Keratinocyte (primary cell): ENCODE data around the gene GPR139. TPM values are rescaled to one million over a fixed set of nuclear protein-coding genes. Genes with fewer than 3 reads are reported as not detected.

Source experiments
- DNase-seq: peaks from one replicate; pipeline ENCODE4 v3.0.0-alpha.2; 2011; ENCODE audit warnings: low read depth, missing footprints, low spot score
- FAIRE-seq: peaks from 2 replicates; lab custom pipeline; 2011; peaks lifted over from hg19 to GRCh38; lab: Jason Lieb, UNC
- H2AFZ ChIP-seq: 2 replicates; pipeline ENCODE4 v1.6.0; 2012; ENCODE audit warnings: low read length, control low read depth, inconsistent platforms; ENCODE audit not compliant: control insufficient read depth
- H3K27ac ChIP-seq: 2 replicates; pipeline ENCODE4 v1.5.1; 2011; ENCODE audit warnings: low read length; ENCODE audit not compliant: control insufficient read depth, insufficient read depth
- H3K27me3 ChIP-seq: 3 replicates; pipeline ENCODE4 v1.6.0; 2011; ENCODE audit warnings: low read length; ENCODE audit not compliant: control insufficient read depth, insufficient read depth; ENCODE audit errors: extremely low read depth
- H3K36me3 ChIP-seq, 2 experiments: 2 replicates in 1 of 2; 3 replicates in 1 of 2; pipeline ENCODE4 v1.5.1; 2011; ENCODE audit warnings: low read length in 2 of 2, mild to moderate bottlenecking in 1 of 2; ENCODE audit not compliant: control insufficient read depth in 2 of 2, insufficient read depth in 2 of 2; ENCODE audit errors: extremely low read depth in 1 of 2
- H3K4me1 ChIP-seq: 3 replicates; pipeline ENCODE4 v1.5.1; 2011; ENCODE audit warnings: low read length; ENCODE audit not compliant: control insufficient read depth, insufficient read depth; ENCODE audit errors: extremely low read depth
- H3K4me2 ChIP-seq: 3 replicates; pipeline ENCODE4 v1.6.0; 2011; ENCODE audit warnings: low read depth, low read length; ENCODE audit not compliant: control insufficient read depth, insufficient read depth; ENCODE audit errors: extremely low read depth
- H3K4me3 ChIP-seq, 3 experiments: fragments of 200-600 bp in 1 of 3; sonication (generic) in 1 of 3; 2 replicates in 2 of 3; 3 replicates in 1 of 3; pipeline ENCODE4 v1.5.1; 2011 to 2016; ENCODE audit warnings: low read length in 3 of 3, mild to moderate bottlenecking in 3 of 3, control low read depth in 2 of 3, inconsistent platforms in 1 of 3, low read depth in 1 of 3, mixed read lengths in 1 of 3, mixed run types in 1 of 3, moderate library complexity in 1 of 3; ENCODE audit not compliant: control insufficient read depth in 2 of 3, insufficient read depth in 2 of 3; ENCODE audit errors: extremely low read depth in 1 of 3
- H3K79me2 ChIP-seq: 2 replicates; pipeline ENCODE4 v1.6.0; 2012; ENCODE audit warnings: low read length; ENCODE audit not compliant: control insufficient read depth, insufficient read depth
- H3K9ac ChIP-seq: 3 replicates; pipeline ENCODE4 v1.6.0; 2011; ENCODE audit warnings: low read length; ENCODE audit not compliant: control insufficient read depth, insufficient read depth; ENCODE audit errors: extremely low read depth
- H3K9me1 ChIP-seq: 3 replicates; pipeline ENCODE4 v1.6.0; 2011; ENCODE audit warnings: low read length; ENCODE audit not compliant: control insufficient read depth, insufficient read depth; ENCODE audit errors: extremely low read depth
- H3K9me3 ChIP-seq: 2 replicates; pipeline ENCODE4 v1.5.1; 2012; ENCODE audit warnings: low read depth, low read length; ENCODE audit not compliant: control insufficient read depth
- H4K20me1 ChIP-seq: 3 replicates; pipeline ENCODE4 v1.6.0; 2011; ENCODE audit warnings: low read length; ENCODE audit not compliant: control insufficient read depth, insufficient read depth; ENCODE audit errors: extremely low read depth
- CTCF ChIP-seq, 3 experiments: IDR thresholded peaks in 1 of 3; conservative IDR thresholded peaks in 1 of 3; optimal IDR thresholded peaks in 1 of 3; 2 replicates in 2 of 3; 3 replicates in 1 of 3; pipeline versions ENCODE3 to v1.5.1; 2011; ENCODE audit warnings: low read length in 3 of 3, mild to moderate bottlenecking in 3 of 3, moderate library complexity in 2 of 3, control low read depth in 1 of 3, inconsistent platforms in 1 of 3; ENCODE audit not compliant: insufficient read depth in 2 of 3; ENCODE audit errors: extremely low read depth in 1 of 3
- EZH2 ChIP-seq: IDR thresholded peaks from one replicate; pipeline ENCODE4 v1.6.1; 2012; ENCODE audit warnings: inconsistent platforms, mild to moderate bottlenecking, low read length, moderate library complexity
- dilution Hi-C: fragments of 300-500 bp; cut with MboI; formaldehyde crosslinking; loops from one replicate; pipeline ENCODE4 v1.7.0; 2020; ENCODE audit warnings: low sequenced_read_pairs; ENCODE audit not compliant: extremely low pct_ligation_motif_present
- polyA plus RNA-seq, 5 experiments: library from polyadenylated mRNA; depleted of rRNA in 3 of 5; stranded (reverse) in 3 of 5; stranded (forward) in 1 of 5; unstranded in 1 of 5; fragments of >200 nt; gene quantifications; 1 replicate in 1 of 5; 2 replicates in 3 of 5; 3 replicates in 1 of 5; pipeline versions ENCODE4 v1.2.1 to v1.2.3, GENCODE V29; 2011 to 2012; ENCODE audit warnings: missing spikeins in 2 of 5, low read depth in 1 of 5, low replicate concordance in 1 of 5

The GPR139 gene
- polyA plus RNA-seq, 1 donor (not counting 4 experiments of a cell fraction or from before 2014, with no cell fraction given) = not detected

- H3K27me3 ChIP-seq = no peaks in the 10 kb centered on the region
- H3K9me1 ChIP-seq = no peaks in the 10 kb centered on the region
- dilution Hi-C loops = no loop called here
- no peaks in the 10 kb centered on the region for H3K4me1 ChIP-seq
- DNase-seq (no peak), FAIRE-seq (no peak)
- H3K27ac ChIP-seq = no peak overlapping the region
- TF ChIP-seq EZH2 (no peak), CTCF (optimal IDR thresholded peaks at IDR 0.05 in 1 of 3, IDR thresholded peaks at IDR 0.05 in 1 of 3, conservative IDR thresholded peaks at IDR 0.05 in 1 of 3; ENCODE audit: extremely low read depth in 1 of 3, insufficient read depth in 2 of 3, low read length in 3 of 3) (no peak)
- no peaks in the 10 kb centered on the region for H3K9me3 ChIP-seq
- H3K36me3 ChIP-seq = no peaks in the 10 kb centered on the region
- H4K20me1 ChIP-seq = no peaks in the 10 kb centered on the region
- no peak overlapping the region for H3K4me3 ChIP-seq
- no peaks in the 10 kb centered on the region for H3K79me2 ChIP-seq
- no peak overlapping the region for H2AFZ ChIP-seq
- H3K4me2 ChIP-seq = no peak overlapping the region
- H3K9ac ChIP-seq = no peak overlapping the region
These were observed 68.8 kb downstream of the GPR139 start for GRCh38 chr16:20004931-20005330.

GRCh38 chr16:20002936-20003335 is 70.8 kb downstream of the GPR139 start:
- TF ChIP-seq CTCF (optimal IDR thresholded peaks at IDR 0.05 in 1 of 3, IDR thresholded peaks at IDR 0.05 in 1 of 3, conservative IDR thresholded peaks at IDR 0.05 in 1 of 3; ENCODE audit: extremely low read depth in 1 of 3, insufficient read depth in 2 of 3, low read length in 3 of 3) = no peak
- TF ChIP-seq EZH2 = no peak
- dilution Hi-C loops = no loop called here

More at GRCh38 chr16:20002936-20003335, 70.8 kb downstream of the GPR139 start:
- H3K9ac ChIP-seq = no peak overlapping the region
- H3K9me1 ChIP-seq = no peaks in the 10 kb centered on the region
- no peaks in the 10 kb centered on the region for H3K4me1 ChIP-seq
- no peaks in the 10 kb centered on the region for H3K79me2 ChIP-seq
- no peak for FAIRE-seq
- H2AFZ ChIP-seq = no peak overlapping the region
- no peak overlapping the region for H3K27ac ChIP-seq
- no peak for DNase-seq
- H3K4me2 ChIP-seq = no peak overlapping the region
- H3K4me3 ChIP-seq = no peak overlapping the region
- no peaks in the 10 kb centered on the region for H4K20me1 ChIP-seq
- no peaks in the 10 kb centered on the region for H3K36me3 ChIP-seq
- H3K9me3 ChIP-seq = no peaks in the 10 kb centered on the region
- no peaks in the 10 kb centered on the region for H3K27me3 ChIP-seq
